ENCODE results near the gene SLC24A3. TPM values are rescaled to one million over a fixed set of nuclear protein-coding genes. Genes with fewer than 3 reads are reported as not detected.

The SLC24A3 gene
- total RNA-seq, 1 donor from 2014 or later, result not detected

- no peak for DNase-seq (ENCODE audit: low spot score)
- Mint-ChIP-seq H3K4me1 (ENCODE audit: low read depth) (no peaks in the 10 kb centered on the region), H3K27ac (no peak overlapping the region), H3K9me3 (no peaks in the 10 kb centered on the region), H3K27me3 (ENCODE audit: low read depth) (peaks cover 39% of the 10 kb centered on the region), H3K36me3 (ENCODE audit: low read depth) (no peaks in the 10 kb centered on the region), H3K4me3 (ENCODE audit: low read depth) (no peak overlapping the region)
- intact Hi-C loops (cut with micrococcal nuclease), result no loop called here
These were observed 520 bp downstream of the SLC24A3 start for GRCh38 chr20:19212821-19213502.

- no peaks in the 10 kb centered on the region for H3K4me1 Mint-ChIP-seq (ENCODE audit: low read depth)
- H3K4me3 Mint-ChIP-seq (ENCODE audit: low read depth), result no peak overlapping the region
- no peaks in the 10 kb centered on the region for H3K9me3 Mint-ChIP-seq
- intact Hi-C loops (cut with micrococcal nuclease), result no loop called here
- no peak overlapping the region for H3K27ac Mint-ChIP-seq
- no peaks in the 10 kb centered on the region for H3K36me3 Mint-ChIP-seq (ENCODE audit: low read depth)
- no peak for DNase-seq (ENCODE audit: low spot score)
- peaks cover 40% of the 10 kb centered on the region for H3K27me3 Mint-ChIP-seq (ENCODE audit: low read depth)
These were observed 1.6 kb downstream of the SLC24A3 start for GRCh38 chr20:19213946-19214490.

GRCh38 chr20:19218411-19218810 lies 6.0 kb downstream of the SLC24A3 start:
- intact Hi-C loops (cut with micrococcal nuclease), result no loop called here
- no peaks in the 10 kb centered on the region for H3K9me3 Mint-ChIP-seq
- peaks cover 17% of the 10 kb centered on the region for H3K27me3 Mint-ChIP-seq (ENCODE audit: low read depth)
- no peak overlapping the region for H3K27ac Mint-ChIP-seq
- H3K36me3 Mint-ChIP-seq (ENCODE audit: low read depth), result no peaks in the 10 kb centered on the region
- no peak overlapping the region for H3K4me3 Mint-ChIP-seq (ENCODE audit: low read depth)
- DNase-seq (ENCODE audit: low spot score), result no peak
- H3K4me1 Mint-ChIP-seq (ENCODE audit: low read depth), result no peaks in the 10 kb centered on the region

- DNase-seq (ENCODE audit: low spot score), result no peak
- Mint-ChIP-seq H3K9me3 (no peaks in the 10 kb centered on the region), H3K27me3 (ENCODE audit: low read depth) (peaks cover 3% of the 10 kb centered on the region), H3K36me3 (ENCODE audit: low read depth) (no peaks in the 10 kb centered on the region), H3K4me1 (ENCODE audit: low read depth) (no peaks in the 10 kb centered on the region), H3K4me3 (ENCODE audit: low read depth) (no peak overlapping the region), H3K27ac (no peak overlapping the region)
- intact Hi-C loops (cut with micrococcal nuclease), result no loop called here
These were observed 10.1 kb downstream of the SLC24A3 start for GRCh38 chr20:19222520-19223040.

- H3K4me1 Mint-ChIP-seq (ENCODE audit: low read depth), result no peaks in the 10 kb centered on the region
- intact Hi-C loops (cut with micrococcal nuclease), result no loop called here
- no peak for DNase-seq (ENCODE audit: low spot score)
- H3K27me3 Mint-ChIP-seq (ENCODE audit: low read depth), result no peaks in the 10 kb centered on the region
- H3K27ac Mint-ChIP-seq, result no peak overlapping the region
- H3K9me3 Mint-ChIP-seq, result no peaks in the 10 kb centered on the region
- H3K36me3 Mint-ChIP-seq (ENCODE audit: low read depth), result no peaks in the 10 kb centered on the region
- no peak overlapping the region for H3K4me3 Mint-ChIP-seq (ENCODE audit: low read depth)
These were observed 11.2 kb downstream of the SLC24A3 start for GRCh38 chr20:19223640-19224039.

GRCh38 chr20:19231359-19232035 lies 19.1 kb downstream of the SLC24A3 start:
- no peak overlapping the region for H3K27ac Mint-ChIP-seq

GRCh38 chr20:19232997-19233794 lies 20.8 kb downstream of the SLC24A3 start:
- intact Hi-C loops (cut with micrococcal nuclease), result no loop called here
- no peak for DNase-seq (ENCODE audit: low spot score)
- no peak overlapping the region for H3K27ac Mint-ChIP-seq
- no peaks in the 10 kb centered on the region for H3K9me3 Mint-ChIP-seq
- no peaks in the 10 kb centered on the region for H3K27me3 Mint-ChIP-seq (ENCODE audit: low read depth)
- no peaks in the 10 kb centered on the region for H3K36me3 Mint-ChIP-seq (ENCODE audit: low read depth)
- H3K4me1 Mint-ChIP-seq (ENCODE audit: low read depth), result no peaks in the 10 kb centered on the region
- no peak overlapping the region for H3K4me3 Mint-ChIP-seq (ENCODE audit: low read depth)

More at GRCh38 chr20:19231359-19232035, 19.1 kb downstream of the SLC24A3 start:
- no peak overlapping the region for H3K4me3 Mint-ChIP-seq (ENCODE audit: low read depth)
- H3K4me1 Mint-ChIP-seq (ENCODE audit: low read depth), result no peaks in the 10 kb centered on the region
- H3K27me3 Mint-ChIP-seq (ENCODE audit: low read depth), result no peaks in the 10 kb centered on the region
- H3K9me3 Mint-ChIP-seq, result no peaks in the 10 kb centered on the region
- DNase-seq (ENCODE audit: low spot score), result no peak
- no peaks in the 10 kb centered on the region for H3K36me3 Mint-ChIP-seq (ENCODE audit: low read depth)
- intact Hi-C loops (cut with micrococcal nuclease), result no loop called here

GRCh38 chr20:19236371-19237055 lies 24.1 kb downstream of the SLC24A3 start:
- Mint-ChIP-seq H3K27me3 (ENCODE audit: low read depth) (no peaks in the 10 kb centered on the region), H3K4me1 (ENCODE audit: low read depth) (no peaks in the 10 kb centered on the region), H3K36me3 (ENCODE audit: low read depth) (no peaks in the 10 kb centered on the region), H3K4me3 (ENCODE audit: low read depth) (no peak overlapping the region), H3K27ac (no peak overlapping the region), H3K9me3 (no peaks in the 10 kb centered on the region)
- DNase-seq (ENCODE audit: low spot score), result no peak
- intact Hi-C loops (cut with micrococcal nuclease), result no loop called here

GRCh38 chr20:19241440-19241839 lies 29.0 kb downstream of the SLC24A3 start:
- no peaks in the 10 kb centered on the region for H3K27me3 Mint-ChIP-seq (ENCODE audit: low read depth)
- intact Hi-C loops (cut with micrococcal nuclease), result no loop called here
- H3K27ac Mint-ChIP-seq, result no peak overlapping the region
- H3K36me3 Mint-ChIP-seq (ENCODE audit: low read depth), result no peaks in the 10 kb centered on the region
- no peak for DNase-seq (ENCODE audit: low spot score)
- H3K4me3 Mint-ChIP-seq (ENCODE audit: low read depth), result no peak overlapping the region
- no peaks in the 10 kb centered on the region for H3K9me3 Mint-ChIP-seq
- H3K4me1 Mint-ChIP-seq (ENCODE audit: low read depth), result no peaks in the 10 kb centered on the region

GRCh38 chr20:19244291-19244690 lies 31.8 kb downstream of the SLC24A3 start:
- H3K4me3 Mint-ChIP-seq (ENCODE audit: low read depth), result no peak overlapping the region
- DNase-seq (ENCODE audit: low spot score), result no peak
- H3K36me3 Mint-ChIP-seq (ENCODE audit: low read depth), result no peaks in the 10 kb centered on the region
- H3K4me1 Mint-ChIP-seq (ENCODE audit: low read depth), result no peaks in the 10 kb centered on the region
- intact Hi-C loops (cut with micrococcal nuclease), result no loop called here
- no peaks in the 10 kb centered on the region for H3K27me3 Mint-ChIP-seq (ENCODE audit: low read depth)
- no peaks in the 10 kb centered on the region for H3K9me3 Mint-ChIP-seq
- no peak overlapping the region for H3K27ac Mint-ChIP-seq

GRCh38 chr20:19249106-19249879 lies 36.9 kb downstream of the SLC24A3 start:
- Mint-ChIP-seq H3K27me3 (ENCODE audit: low read depth) (no peaks in the 10 kb centered on the region), H3K27ac (no peak overlapping the region), H3K36me3 (ENCODE audit: low read depth) (no peaks in the 10 kb centered on the region), H3K4me3 (ENCODE audit: low read depth) (no peak overlapping the region), H3K9me3 (no peaks in the 10 kb centered on the region), H3K4me1 (ENCODE audit: low read depth) (no peaks in the 10 kb centered on the region)
- intact Hi-C loops (cut with micrococcal nuclease), result no loop called here
- DNase-seq (ENCODE audit: low spot score), result no peak

GRCh38 chr20:19250346-19250745 lies 37.9 kb downstream of the SLC24A3 start:
- no peaks in the 10 kb centered on the region for H3K36me3 Mint-ChIP-seq (ENCODE audit: low read depth)

More at GRCh38 chr20:19250346-19250745, 37.9 kb downstream of the SLC24A3 start:
- no peak overlapping the region for H3K4me3 Mint-ChIP-seq (ENCODE audit: low read depth)
- H3K27ac Mint-ChIP-seq, result no peak overlapping the region
- H3K9me3 Mint-ChIP-seq, result no peaks in the 10 kb centered on the region
- no peaks in the 10 kb centered on the region for H3K27me3 Mint-ChIP-seq (ENCODE audit: low read depth)
- intact Hi-C loops (cut with micrococcal nuclease), result no loop called here
- DNase-seq (ENCODE audit: low spot score), result no peak
- no peaks in the 10 kb centered on the region for H3K4me1 Mint-ChIP-seq (ENCODE audit: low read depth)

All from activated T-helper 2 cell treated with anti-CD3 and anti-CD28 coated beads, Interferon-gamma antibody, Interleukin-2, Interleukin-4, amounts not matched to agents 10 μg/mL and 5 μg/mL and 100 μg/mL, durations not matched to agents 14 hours and 24 hours and 36 hours (primary cell).